Stimulated activated CD4-positive, alpha-beta T cell treated with anti-CD3 and anti-CD28 coated beads, Interleukin-4, amount 100 ng/mL, for 4 hours (primary cell): ENCODE measurements around the gene NUTM2B.
"Not testable (repeated sequence)": the region's sequence is repeated elsewhere in the genome, so short reads cannot be mapped to it uniquely, and the experiment has no call there.

Source experiments
- DNase-seq, 2 experiments: peaks; one replicate each; pipeline ENCODE4 v3.0.0-alpha.2; 2020

Gene NUTM2B

GRCh38 chr10:79753601-79754000 lies 50.6 kb downstream of the NUTM2B start:
- DNase-seq: not testable (repeated sequence)

GRCh38 chr10:79758297-79758993 lies 55.4 kb downstream of the NUTM2B start:
- not testable (repeated sequence) for DNase-seq
